GM12864 (cell line): ENCODE measurements around the gene BLVRB.
"Not testable (repeated sequence)": the region's sequence is repeated elsewhere in the genome, so short reads cannot be mapped to it uniquely, and the experiment has no call there.

Experiments used
- DNase-seq: peaks from one replicate; pipeline ENCODE4 v3.0.0-alpha.2; 2011; ENCODE audit warnings: low read depth
- H3K4me3 ChIP-seq: 2 replicates; pipeline ENCODE4 v1.5.1; 2011; ENCODE audit warnings: mild to moderate bottlenecking, low read depth, low read length, control low read depth
- CTCF ChIP-seq: IDR thresholded peaks from 2 replicates; pipeline ENCODE4 v1.5.1; 2011; ENCODE audit warnings: low read depth, mild to moderate bottlenecking, moderate library complexity, low read length, control low read depth, inconsistent platforms; ENCODE audit errors: missing control alignments

BLVRB gene

GRCh38 chr19:40501599-40501998 lies 36.1 kb upstream of the BLVRB start:
- no peak for DNase-seq
- H3K4me3 ChIP-seq: no peak overlapping the region
- TF ChIP-seq CTCF: no peak

- not testable (repeated sequence) for H3K4me3 ChIP-seq
Measured at GRCh38 chr19:40500678-40501530, 35.4 kb upstream of the BLVRB start.

GRCh38 chr19:40499320-40499719 lies 33.8 kb upstream of the BLVRB start:
- no peak for DNase-seq
- TF ChIP-seq CTCF: no peak
- H3K4me3 ChIP-seq: no peak overlapping the region

More at GRCh38 chr19:40500678-40501530, 35.4 kb upstream of the BLVRB start:
- DNase-seq: not testable (repeated sequence)

GRCh38 chr19:40497214-40497613 lies 31.7 kb upstream of the BLVRB start:
- no peak for DNase-seq
- H3K4me3 ChIP-seq: no peak overlapping the region
- TF ChIP-seq CTCF: no peak

- TF ChIP-seq CTCF: no peak
- no peak overlapping the region for H3K4me3 ChIP-seq
- no peak for DNase-seq
Measured at GRCh38 chr19:40494191-40494838, 28.8 kb upstream of the BLVRB start.

- no peak for TF ChIP-seq CTCF
- DNase-seq: no peak
- H3K4me3 ChIP-seq: no peak overlapping the region
Measured at GRCh38 chr19:40493778-40494177, 28.2 kb upstream of the BLVRB start.

GRCh38 chr19:40492274-40492673 lies 26.7 kb upstream of the BLVRB start:
- no peak for DNase-seq
- H3K4me3 ChIP-seq: no peak overlapping the region
- TF ChIP-seq CTCF: no peak
